ENCODE data around the gene DZIP1L.

The DZIP1L gene

GRCh38 chr3:138038725-138039462, 76.5 kb downstream of the DZIP1L start:
- no peak for DNase-seq (ENCODE audit: low read depth)
- no peak overlapping the region for H3K4me3 ChIP-seq (ENCODE audit: low read depth, low read length)
- TF ChIP-seq, protein P1, sequence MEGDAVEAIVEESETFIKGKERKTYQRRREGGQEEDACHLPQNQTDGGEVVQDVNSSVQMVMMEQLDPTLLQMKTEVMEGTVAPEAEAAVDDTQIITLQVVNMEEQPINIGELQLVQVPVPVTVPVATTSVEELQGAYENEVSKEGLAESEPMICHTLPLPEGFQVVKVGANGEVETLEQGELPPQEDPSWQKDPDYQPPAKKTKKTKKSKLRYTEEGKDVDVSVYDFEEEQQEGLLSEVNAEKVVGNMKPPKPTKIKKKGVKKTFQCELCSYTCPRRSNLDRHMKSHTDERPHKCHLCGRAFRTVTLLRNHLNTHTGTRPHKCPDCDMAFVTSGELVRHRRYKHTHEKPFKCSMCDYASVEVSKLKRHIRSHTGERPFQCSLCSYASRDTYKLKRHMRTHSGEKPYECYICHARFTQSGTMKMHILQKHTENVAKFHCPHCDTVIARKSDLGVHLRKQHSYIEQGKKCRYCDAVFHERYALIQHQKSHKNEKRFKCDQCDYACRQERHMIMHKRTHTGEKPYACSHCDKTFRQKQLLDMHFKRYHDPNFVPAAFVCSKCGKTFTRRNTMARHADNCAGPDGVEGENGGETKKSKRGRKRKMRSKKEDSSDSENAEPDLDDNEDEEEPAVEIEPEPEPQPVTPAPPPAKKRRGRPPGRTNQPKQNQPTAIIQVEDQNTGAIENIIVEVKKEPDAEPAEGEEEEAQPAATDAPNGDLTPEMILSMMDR (conservative IDR thresholded peaks at IDR 0.05; ENCODE audit: low read depth, low read length): no peak

DNA sequence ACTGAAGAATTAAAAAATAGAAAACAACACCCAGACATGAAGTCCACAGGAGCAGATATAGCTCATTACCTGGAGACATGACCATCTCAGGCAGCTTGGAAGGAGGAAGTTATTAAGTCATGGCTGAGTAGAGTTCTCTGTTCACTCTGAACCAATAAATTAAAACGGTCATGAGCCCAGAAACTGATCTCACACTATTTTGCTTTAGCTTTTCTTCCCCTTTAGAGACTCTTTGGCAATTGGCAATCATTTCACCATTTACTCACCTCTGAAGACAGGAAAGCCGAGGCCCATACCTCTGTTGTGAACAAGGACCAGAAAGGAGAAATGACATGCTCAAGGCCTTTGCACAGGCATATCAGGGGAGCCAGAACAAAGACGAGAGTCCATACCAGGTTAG, 78.8 kb downstream of the DZIP1L start:
- DNase-seq (ENCODE audit: low read depth): no peak
- TF ChIP-seq, protein P1 (conservative IDR thresholded peaks at IDR 0.05; ENCODE audit: low read depth, low read length): no peak
- no peak overlapping the region for H3K4me3 ChIP-seq (ENCODE audit: low read depth, low read length)

GRCh38 chr3:138034918-138035317, 80.5 kb downstream of the DZIP1L start:
- no peak overlapping the region for H3K4me3 ChIP-seq (ENCODE audit: low read depth, low read length)
- TF ChIP-seq, protein P1 (conservative IDR thresholded peaks at IDR 0.05; ENCODE audit: low read depth, low read length): no peak
- no peak for DNase-seq (ENCODE audit: low read depth)

- H3K4me3 ChIP-seq (ENCODE audit: low read depth, low read length): no peak overlapping the region
- TF ChIP-seq, protein P1 (conservative IDR thresholded peaks at IDR 0.05; ENCODE audit: low read depth, low read length): no peak
- no peak for DNase-seq (ENCODE audit: low read depth)
Observed at GRCh38 chr3:138033202-138033691, 82.2 kb downstream of the DZIP1L start.

DNA sequence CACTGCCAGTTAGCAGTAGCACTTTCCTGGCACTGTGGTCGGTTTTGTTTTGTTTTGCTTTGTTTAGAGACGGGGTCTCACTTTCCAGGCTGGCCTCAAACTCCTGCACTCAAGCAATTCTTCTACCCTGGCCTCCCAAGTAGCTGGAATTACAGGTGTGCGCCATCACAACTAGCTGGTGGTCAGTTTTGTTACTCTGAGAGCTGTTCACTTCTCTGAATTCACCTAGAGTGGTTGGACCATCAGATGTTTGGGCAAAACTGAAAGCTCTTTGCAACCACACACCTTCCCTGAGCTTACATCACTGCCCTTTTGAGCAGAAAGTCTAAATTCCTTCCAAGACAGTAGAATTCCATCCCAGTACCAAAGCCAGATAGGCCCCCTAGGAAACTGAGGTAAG, 82.8 kb downstream of the DZIP1L start:
- TF ChIP-seq, protein P1 (conservative IDR thresholded peaks at IDR 0.05; ENCODE audit: low read depth, low read length): no peak
- DNase-seq (ENCODE audit: low read depth): no peak

DNA sequence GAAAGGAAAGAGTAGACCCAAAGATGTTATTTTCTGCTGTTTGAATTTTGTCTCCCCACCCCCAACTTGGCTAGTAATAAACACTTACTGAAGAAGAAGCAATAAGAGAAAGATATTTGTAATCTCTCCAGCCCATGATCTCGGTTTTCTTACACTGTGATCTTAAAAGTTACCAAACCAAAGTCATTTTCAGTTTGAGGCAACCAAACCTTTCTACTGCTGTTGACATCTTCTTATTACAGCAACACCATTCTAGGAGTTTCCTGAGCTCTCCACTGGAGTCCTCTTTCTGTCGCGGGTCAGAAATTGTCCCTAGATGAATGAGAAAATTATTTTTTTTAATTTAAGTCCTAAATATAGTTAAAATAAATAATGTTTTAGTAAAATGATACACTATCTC, 83.9 kb downstream of the DZIP1L start:
- TF ChIP-seq, protein P1 (conservative IDR thresholded peaks at IDR 0.05; ENCODE audit: low read depth, low read length): no peak
- no peak for DNase-seq (ENCODE audit: low read depth)
- no peak overlapping the region for H3K4me3 ChIP-seq (ENCODE audit: low read depth, low read length)

More for the DNA sequence above, 82.8 kb downstream of the DZIP1L start:
- H3K4me3 ChIP-seq (ENCODE audit: low read depth, low read length): no peak overlapping the region

GRCh38 chr3:138030734-138031280, 84.6 kb downstream of the DZIP1L start:
- DNase-seq (ENCODE audit: low read depth): no peak
- TF ChIP-seq, protein P1 (conservative IDR thresholded peaks at IDR 0.05; ENCODE audit: low read depth, low read length): no peak
- no peak overlapping the region for H3K4me3 ChIP-seq (ENCODE audit: low read depth, low read length)

Measured in choroid plexus epithelial cell (primary cell).